GM20431 (cell line): ENCODE data around the gene MYL12B.
"Not testable (repeated sequence)": the region's sequence is repeated elsewhere in the genome, so short reads cannot be mapped to it uniquely, and the experiment has no call there.

Experiments used
- in situ Hi-C: fragments of 300-500 bp; cut with MseI, MboI; formaldehyde crosslinking; loops from one replicate; pipeline ENCODE4 v1.15.0; 2020; ENCODE audit warnings: low sequenced_read_pairs; ENCODE audit not compliant: unreplicated experiment

MYL12B gene

DNA sequence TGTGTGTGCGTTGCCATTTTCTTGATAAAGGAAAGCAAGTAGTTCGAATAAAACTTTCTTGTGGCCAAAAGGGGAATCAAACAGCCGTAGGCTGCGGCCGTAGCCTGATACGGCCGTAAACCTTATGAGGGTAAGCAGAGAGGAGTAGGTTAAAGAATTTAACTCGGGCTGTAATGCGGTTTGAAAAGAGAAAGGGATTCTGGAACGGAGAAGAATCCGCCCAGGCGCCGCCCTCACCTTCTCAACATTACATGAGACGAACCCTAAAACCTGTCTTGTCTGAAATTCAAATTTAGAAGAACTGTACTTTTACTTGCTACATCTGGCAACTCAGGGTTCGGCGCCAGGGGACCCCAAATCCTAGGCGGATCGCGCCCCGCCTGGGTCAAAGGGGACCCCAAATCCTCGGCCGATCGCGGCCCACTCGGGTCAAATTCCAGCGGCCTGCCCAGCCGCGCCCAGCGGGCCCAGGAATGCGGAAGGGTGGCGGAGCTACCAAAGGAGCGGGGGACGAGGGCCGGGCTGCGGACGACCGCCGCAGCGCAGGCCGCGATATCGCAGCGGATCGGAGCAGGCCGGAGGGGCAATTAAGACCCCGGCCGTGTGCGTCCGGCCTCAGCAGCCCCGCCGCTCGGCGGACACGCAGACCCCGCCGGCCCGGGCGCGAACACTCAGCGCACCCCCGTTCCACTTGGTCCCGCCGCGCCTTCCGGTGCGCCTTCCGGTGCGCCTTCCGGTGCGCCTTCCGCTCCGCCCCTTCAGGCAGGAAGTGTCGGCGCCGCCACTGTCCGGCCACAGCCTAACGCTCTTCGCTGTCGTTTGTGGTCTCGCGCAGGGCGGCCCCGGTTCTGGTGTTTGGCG is at the start of gene MYL12B:
MYL12B (plus strand) TSS at position 761 of the 861 bp plus-strand sequence. CDS start 10,766 bp downstream, outside the sequence.
- in situ Hi-C loops, result no loop called here

DNA sequence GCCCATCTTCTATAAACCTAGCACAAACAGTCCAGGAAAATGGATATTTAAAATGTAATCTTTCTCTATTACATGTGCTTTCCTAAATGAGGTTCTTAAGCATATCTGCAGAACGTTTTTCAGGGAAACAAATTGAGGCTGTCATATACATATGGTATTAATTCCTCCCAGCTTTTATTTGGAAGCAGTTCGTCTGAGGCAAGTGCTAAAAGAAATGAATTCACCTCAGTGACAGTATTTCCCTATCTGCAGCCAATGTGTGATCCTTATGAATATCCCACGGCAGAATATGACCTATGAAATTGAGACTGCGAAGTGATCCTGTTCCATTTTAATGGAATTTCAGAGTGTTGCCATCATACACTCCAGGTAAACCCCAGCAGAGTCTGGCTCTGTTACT is 49.3 kb upstream of the MYL12B start:
- in situ Hi-C loops, result no loop called here

DNA sequence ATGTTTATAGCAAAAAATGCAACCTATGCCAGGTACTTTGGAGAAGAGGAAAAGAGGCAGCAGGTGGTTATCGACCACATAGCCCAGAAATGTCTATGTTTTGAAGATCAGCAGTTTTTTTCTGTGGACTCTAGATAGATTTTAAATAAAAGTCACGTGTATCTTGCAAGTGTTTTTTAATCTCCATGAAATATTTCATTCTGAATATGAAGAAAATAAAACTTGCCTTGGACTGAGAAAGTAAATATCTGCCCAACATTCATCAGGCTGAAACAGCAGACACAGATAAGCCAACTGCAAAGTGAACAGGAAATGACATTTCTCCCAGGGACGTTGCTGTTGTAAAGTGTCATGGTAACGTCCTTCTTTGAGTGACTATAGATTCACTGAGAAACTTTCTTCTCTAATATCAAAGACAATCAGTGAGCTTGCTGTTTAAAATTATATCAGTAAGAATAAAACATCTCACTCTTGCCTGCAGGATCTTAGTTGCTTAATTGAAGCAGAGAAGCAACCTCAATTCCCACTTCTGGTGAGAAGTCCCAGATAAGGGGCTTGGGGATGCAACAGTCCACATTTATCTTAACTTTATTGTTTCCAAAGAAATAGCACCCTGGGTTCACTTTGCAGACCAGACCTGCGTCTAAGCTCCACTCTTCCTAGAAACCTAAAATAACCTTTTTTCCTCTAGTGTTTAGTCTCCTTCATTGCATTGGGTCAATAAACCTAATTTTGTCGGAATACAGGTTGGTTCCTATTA is 48.5 kb upstream of the MYL12B start:
- in situ Hi-C loops, result no loop called here

DNA sequence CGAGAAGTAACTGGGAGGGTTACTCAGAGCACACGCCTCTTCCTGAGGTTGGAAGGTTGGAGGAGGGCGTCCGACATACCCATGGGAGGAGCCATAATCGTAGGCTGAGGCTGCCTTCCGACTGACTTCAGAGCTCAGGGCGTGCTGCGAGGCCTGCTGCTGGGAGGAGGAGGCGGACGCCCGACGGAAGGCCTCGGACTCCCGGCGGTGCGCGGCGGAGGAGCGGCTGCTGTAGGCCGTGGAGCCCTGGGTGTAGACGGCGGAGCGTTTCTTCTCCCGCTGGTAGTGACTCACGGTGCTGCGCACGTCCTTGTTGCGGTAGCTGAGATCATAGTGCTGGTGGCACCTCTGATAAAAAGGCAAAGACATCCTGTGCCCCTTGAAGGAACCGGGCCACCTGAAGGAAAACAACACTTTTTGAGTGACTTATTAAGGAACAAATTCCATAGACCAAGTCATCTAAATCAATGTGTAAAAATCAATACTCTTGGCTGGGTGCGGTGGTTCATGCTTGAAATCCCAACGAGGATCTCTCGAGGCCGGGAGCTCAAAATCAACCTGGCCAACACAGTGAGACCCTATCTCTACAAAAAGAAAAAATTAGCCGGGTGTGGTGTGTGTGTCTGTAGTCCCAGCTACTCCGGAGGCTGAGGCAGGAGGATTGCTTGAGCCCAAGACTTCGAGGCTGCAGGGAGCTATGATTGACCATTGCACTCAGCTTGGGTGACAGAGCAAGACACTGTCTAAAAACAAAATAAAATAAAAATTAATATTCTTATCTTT is 46.9 kb upstream of the MYL12B start:
- in situ Hi-C loops, result no loop called here

DNA sequence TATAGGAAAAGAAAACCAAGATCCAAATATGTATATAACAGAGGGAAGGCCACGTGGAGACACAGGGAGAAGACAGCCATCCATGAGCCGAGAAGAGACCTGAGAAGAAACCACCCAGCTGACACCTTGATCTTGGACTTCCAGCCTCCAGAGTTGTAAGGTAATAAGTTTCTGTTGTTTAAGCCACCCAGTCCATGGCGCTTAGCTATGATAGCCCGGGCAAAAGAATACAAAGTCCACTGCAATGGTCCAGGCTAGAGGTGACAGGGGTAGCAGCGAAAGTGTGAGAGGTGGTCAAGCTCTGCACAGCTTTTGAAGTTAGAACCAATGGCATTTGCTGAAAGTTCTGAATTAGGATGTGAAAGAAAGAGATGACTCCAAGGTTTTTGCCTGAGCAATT is 44.9 kb upstream of the MYL12B start:
- in situ Hi-C loops, result no loop called here

DNA sequence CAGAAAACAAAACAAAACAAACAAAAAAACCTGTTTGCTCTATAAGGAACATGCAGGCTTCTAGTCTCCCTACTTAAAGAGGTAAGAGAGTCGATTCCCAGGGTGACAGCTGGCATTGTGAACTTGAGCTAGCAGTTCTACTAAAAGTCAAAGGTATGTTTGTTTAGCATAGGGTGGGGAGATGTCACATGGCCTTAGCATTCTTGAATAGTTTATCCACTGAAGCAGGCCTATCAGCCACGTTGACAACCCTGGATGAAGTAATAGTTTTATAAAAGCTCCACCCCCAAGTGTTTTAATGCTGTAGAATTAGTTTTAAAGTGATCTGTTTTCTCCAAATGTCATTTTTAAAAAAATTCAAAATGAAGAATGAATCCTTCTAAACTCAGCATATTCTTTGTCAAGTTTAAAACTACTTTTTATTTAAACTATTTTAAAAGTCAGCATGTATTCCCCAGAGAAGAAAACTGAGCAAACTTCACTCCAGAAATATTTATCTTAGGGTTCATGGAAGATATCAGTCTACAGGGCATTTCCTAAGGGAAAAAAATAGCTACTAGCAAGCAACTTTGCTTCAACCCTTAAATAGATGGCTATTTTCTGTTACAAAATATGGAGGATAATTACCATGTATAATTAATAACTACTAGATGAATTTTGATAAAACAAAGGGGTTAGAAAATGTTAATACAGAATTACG is 43.8 kb upstream of the MYL12B start:
- in situ Hi-C loops, result no loop called here

DNA sequence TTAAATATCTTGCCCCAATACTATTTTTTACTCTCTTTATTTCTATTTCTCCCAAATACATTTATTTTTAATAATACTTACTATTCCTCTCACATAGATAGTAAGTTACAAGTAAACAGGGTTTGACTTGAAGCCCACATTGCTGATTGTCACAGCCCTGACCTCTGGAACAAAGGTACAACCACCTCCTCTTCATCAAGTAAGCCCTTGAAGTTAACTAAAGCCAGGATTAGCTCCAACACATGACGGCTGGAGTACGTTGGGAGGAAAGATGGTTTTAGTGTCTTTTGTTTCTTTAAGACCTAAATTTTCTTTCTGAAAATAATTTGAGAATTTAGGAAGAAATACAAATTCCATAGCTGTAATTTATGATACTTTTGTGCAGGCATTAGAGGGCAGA is 43.1 kb upstream of the MYL12B start:
- in situ Hi-C loops, result no loop called here

DNA sequence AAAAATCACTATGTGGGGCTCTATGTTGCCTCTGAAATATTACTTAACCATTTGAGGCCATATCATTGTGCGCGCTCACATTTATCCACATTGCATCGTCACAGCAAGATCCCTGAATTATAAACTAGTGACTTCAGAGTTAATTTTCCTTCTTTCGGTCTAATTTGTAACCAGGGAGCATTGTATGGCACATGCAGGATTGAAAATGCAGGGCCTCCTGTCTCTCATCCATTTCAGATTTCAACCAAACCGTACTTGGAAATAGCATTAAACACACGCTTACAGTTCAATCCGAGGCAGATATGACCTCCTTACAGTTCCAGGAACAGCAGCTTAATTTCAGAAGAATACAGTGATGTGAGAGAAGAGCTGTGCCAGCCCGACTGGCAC is 42.7 kb upstream of the MYL12B start:
- in situ Hi-C loops, result no loop called here

DNA sequence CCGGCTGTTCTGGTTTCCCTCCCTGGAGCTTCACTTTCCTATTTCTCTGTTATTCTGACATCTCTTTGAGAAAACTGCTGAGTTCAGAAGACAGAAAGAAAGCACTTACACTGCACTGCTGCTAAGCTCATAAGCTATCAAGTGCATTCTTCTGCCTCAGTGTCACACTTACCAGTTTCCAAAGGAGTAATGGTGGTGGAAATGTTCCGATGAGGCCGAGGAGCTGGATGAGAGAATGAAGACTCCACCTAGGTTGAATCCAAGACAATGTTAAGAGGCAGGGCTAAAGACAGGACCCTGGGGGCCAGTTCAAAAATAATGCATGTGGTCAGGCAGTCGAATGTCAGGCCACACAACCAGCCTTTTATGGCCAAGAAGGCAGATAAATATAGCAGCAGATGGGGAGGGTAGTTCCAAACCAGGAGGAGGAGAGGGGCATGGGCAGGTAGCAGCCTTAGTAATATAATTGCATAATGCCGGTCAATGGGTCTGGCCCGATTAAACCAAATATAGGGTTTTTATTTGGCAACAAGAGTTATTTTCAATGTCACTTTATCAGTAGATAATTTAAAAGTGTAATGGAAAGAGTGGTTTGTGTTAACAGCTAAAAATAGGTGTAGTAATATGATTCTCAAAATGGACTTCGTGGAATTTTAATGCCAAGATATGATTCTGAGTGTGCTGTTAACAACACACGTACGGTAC is 42.1 kb upstream of the MYL12B start, which contains the start of gene MYOM1:
MYOM1 (minus strand) TSS at position 338 of the 705 bp plus-strand sequence. CDS start 4,745 bp downstream, outside the sequence.
- in situ Hi-C loops, result no loop called here

DNA sequence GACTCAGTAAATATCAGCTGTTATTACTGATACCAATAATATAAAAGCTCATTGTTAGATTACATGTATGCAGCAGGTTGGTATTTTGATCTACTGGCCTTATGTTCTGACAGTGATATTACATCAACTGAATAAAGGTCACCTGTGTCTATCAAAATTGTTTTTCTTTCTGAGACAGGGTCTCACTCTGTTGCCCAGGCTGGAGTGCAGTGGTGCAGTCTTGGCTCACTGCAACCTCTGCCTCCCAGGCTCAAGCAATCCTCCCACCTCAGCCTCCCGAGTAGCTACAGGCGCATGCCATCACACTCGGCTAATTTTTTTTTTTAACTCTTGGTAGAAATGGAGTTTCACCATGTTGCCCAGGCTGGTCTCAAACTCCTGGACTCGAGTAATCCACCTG is 41.1 kb upstream of the MYL12B start:
- in situ Hi-C loops, result not testable (repeated sequence)

DNA sequence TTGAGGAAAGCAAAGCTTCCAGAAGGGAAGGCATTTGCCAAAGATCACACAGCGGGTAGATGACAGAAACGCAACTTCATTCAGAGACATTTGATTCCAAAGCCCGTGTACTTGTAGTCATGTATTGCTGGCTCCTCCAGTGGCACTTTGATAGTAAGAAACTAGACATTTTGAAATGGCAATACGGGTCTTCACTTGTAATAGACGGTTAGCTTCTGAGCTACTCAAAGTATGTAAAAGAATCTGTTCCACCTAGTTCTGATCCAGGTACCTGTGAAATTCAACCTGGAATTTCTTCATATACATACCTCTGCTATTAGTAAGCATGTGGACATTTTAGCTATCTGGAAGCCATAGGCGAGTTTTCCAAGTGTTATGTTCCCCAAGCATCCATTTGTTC is 40.4 kb upstream of the MYL12B start:
- in situ Hi-C loops, result no loop called here

DNA sequence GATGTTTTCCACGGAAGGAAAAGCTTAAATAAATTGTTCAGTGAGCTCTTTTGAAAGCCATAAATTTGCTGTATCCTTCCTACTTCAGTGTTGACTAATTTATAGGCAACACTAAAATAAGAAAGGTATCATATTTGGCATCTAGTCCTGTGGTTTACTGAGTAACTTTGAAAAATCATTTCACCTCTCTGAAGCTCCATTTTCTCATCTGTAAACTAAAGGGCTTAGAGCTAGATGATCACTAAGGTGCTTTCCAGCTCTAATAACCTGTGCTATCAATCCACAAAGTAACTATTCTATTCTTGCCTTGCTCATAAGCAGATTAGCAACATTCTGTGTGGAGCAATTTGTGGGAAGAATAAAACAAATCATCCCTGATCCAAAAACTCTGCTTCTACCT is 38.6 kb upstream of the MYL12B start:
- in situ Hi-C loops, result no loop called here

DNA sequence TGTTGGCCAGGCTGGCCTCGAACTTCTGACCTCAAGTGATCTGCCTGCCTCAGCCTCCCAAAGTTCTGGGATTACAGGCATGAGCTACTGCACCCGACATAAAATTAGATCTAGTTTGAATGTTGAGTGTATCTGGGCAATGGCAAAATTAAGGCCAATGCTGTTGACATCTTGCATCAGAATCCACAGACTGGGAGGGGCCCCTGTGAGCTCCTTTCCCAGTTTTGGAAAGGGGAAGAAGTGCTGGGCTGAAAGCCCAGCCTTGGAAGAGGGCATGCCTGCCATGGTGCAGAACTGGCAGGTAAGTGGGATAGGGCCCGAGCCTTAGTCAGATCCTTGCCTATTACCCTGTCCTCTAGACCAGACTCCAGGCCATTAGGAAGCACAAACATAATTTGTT is 37.7 kb upstream of the MYL12B start:
- in situ Hi-C loops, result no loop called here

DNA sequence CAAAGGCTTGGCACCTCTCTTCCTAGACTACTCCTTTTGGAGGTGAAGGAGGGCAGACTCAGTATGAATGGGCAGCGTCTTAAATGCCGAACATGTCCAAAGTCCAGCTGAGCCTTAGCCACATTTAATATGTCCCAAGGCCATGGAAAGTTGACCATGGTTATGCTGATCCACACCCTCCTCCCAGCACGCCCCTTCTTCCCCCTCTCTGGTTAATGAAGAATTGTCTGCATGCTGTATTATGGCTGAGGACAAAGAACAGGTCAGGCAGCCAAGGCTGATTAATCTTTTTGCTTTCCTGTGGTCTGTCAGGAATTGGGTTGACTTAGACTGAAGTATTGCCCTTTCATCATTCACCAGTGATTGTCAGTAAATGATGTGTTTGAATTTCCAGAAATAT is 36.3 kb upstream of the MYL12B start:
- in situ Hi-C loops, result loop anchor here (25.0 kb wide), 1 partner anchor 88 kb away; no protein-coding TSS in a partner anchor

DNA sequence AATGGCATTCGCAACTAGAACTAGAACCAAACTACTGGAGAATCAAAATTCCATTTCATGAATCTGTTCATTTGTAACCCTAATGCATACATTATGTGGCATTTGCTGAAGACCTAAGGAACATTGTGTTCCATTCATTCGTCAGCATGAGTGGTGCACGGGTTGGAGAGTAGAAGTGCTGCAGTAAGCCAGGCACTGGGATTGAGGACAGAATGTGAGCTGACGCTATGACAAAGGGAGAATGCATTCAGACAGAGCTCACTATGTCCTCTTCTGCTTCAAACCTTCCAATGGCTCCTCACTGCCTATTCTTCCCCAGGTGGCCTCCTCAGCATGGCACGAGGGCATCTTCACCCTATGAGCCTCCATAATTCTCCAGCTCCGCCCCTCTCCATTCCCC is 35.9 kb upstream of the MYL12B start:
- in situ Hi-C loops, result loop anchor here (25.0 kb wide), 1 partner anchor 89 kb away; no protein-coding TSS in a partner anchor

DNA sequence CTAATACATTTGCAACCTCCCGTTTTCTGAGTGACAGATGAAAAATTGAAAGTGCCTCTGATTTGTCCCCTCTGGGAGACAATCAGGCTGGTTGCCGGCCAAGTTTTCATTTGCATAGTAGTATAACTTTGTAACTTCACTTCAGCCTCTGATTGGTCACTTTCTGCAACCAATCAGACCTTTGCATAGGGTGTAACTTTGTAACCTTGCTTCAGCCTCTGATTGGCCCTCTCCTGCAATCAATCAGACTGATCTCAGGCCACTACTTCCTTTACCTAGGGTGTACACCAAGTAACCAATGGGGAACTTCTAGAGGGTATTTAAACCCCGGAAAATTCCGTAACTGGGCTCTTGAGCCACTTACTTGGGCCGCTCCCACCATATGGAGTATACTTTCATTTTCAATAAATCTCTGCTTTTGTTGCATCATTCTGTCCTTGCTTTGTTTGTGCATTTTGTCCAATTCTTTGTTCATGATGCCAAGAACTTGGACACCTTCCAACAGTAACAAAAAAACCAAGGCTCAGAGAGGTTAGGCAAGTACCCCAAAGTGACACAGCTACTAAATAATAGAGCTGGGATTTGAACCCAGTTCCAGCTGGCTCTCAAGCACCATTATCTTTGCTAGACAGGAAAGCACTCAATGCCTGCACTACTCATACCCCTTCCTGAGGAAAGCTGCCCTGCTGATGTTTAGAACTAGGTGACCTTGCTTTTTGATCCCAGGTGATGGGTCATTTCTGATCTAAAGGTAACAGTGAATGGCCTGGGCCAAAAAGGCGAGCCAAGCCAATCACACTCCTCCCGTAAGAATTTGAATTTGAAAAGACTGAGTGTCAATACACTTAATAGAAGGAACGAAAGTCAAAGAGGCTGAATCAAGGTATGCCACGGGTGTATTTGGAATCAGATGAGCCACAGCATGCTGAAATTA is 31.3 kb upstream of the MYL12B start:
- in situ Hi-C loops, result loop anchor here (25.0 kb wide), 1 partner anchor 93 kb away; no protein-coding TSS in a partner anchor

DNA sequence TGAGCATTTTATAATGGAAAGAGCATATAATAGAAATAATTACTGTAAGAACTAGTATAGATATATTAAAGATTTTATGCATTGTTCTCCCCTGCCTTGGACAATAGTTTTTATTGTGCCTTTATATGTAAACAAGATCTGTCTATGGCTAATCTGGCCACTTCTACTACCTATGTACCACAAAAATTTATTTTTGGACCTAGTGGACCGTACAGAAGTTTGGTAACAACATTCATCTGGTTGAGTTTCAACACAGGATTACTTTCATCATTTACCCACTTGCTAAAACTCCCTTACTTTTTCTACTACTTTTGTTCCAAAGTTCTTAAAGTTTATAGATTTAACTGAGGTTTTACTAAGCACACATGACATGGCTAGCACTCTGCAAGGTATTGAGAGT is 28.9 kb upstream of the MYL12B start:
- in situ Hi-C loops, result loop anchor here (25.0 kb wide), 1 partner anchor 96 kb away; no protein-coding TSS in a partner anchor
